Measurements from ENCODE around the gene TSPAN16. TPM values are rescaled to one million over a fixed set of nuclear protein-coding genes. Genes with fewer than 3 reads are reported as not detected.

Gene TSPAN16
- total and polyA plus RNA-seq, 9 donors: not detected

DNA sequence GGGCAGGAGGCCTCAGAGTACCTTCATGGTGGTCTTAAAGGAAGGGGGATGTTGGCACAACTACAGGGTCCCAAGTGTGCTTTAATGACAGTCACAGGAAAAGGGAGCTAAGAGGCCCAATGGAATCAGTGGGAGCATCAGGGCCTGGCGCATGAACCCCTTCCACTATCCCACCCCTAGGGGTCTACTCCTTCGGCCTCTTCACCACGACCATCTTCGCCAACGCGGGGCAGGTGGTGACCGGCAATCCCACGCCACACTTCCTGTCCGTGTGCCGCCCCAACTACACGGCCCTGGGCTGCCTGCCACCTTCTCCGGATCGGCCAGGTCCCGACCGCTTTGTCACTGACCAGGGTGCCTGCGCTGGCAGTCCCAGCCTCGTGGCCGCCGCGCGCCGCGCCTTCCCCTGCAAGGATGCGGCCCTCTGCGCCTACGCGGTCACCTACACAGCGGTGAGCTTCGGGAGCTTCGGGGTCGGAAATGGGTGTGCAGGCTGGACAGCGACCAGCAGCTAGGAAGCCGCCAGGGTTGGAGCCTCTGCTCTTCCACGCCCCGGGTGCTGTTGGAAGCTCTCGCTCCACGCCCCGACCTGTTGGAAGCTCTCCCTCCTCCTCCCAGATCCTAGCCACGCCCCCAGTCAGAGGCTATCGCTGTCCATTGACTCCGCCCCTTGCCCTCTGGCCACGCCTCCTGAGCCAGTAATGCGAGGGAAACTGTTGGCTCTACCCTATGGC lies 65.2 kb downstream of the TSPAN16 start:
- Histone ChIP-seq H3K4me3 (ENCODE audit: low read length) (no peak overlapping the region), H3K36me3 (ENCODE audit: control insufficient read depth, insufficient read depth, low read length) (peaks cover 30% of the 10 kb centered on the region), H3K27me3 (ENCODE audit: control insufficient read depth, insufficient read depth, low read length) (peaks cover 12% of the 10 kb centered on the region), H3K27ac (ENCODE audit: low read length) (no peak overlapping the region), H3K9me3 (replicated peaks; ENCODE audit: control insufficient read depth, low read depth, low read length) (no peaks in the 10 kb centered on the region), H3K4me1 (ENCODE audit: control insufficient read depth, insufficient read depth, low read length) (peaks cover 13% of the 10 kb centered on the region)
- WGBS (ENCODE audit: insufficient coverage): 33% methylated on average over 42 of the region's 43 CpGs
- no peak for DNase-seq

DNA sequence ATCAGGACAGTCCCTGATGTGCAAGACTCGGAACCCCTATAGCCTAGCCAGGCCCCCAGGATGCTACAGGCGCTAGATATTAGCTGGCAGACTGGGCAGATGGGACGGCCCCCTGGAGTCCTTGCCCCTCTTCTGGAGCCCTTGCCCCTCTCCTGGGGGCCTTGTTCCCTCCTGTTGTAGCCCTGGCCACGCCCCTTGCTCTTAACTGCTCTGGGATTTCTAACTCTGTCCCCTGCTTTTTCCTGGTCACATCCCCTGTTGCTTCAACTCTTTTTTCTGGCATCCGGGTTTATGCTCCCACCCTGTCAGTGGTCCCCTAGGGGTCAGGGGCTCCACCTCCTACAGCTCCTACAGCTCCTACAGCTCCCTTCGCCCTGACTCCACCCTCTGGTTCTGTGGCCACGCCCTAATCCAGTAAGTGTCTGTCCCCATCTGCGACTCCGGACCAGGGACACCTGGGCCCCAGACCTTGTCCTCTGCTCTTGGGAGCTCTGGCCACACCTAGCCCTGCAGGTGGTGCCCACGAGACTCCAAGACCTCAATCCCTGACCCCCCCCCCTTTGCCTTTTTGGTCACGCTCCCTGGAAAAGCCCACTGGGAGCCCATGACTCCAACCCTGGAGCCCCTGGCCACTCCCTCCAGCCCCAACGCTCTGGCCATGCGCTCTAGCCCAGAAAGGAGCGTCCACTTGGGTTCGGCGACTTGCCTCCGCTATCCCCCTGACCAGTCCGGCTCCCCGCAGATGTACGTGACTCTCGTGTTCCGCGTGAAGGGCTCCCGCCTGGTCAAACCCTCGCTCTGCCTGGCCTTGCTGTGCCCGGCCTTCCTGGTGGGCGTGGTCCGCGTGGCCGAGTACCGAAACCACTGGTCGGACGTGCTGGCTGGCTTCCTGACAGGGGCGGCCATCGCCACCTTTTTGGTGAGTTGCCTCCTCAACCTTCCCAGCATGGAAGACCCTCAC lies 66.1 kb downstream of the TSPAN16 start:
- WGBS (ENCODE audit: insufficient coverage): 60% methylated on average over 30 of the region's 35 CpGs
- H3K27me3 ChIP-seq (ENCODE audit: control insufficient read depth, insufficient read depth, low read length): peaks cover 12% of the 10 kb centered on the region
- H3K9me3 ChIP-seq (replicated peaks; ENCODE audit: control insufficient read depth, low read depth, low read length): no peaks in the 10 kb centered on the region
- DNase-seq: no peak
- H3K27ac ChIP-seq (ENCODE audit: low read length): no peak overlapping the region
- peaks cover 6% of the 10 kb centered on the region for H3K4me1 ChIP-seq (ENCODE audit: control insufficient read depth, insufficient read depth, low read length)
- H3K4me3 ChIP-seq (ENCODE audit: low read length): no peak overlapping the region
- H3K36me3 ChIP-seq (ENCODE audit: control insufficient read depth, insufficient read depth, low read length): peaks cover 30% of the 10 kb centered on the region

DNA sequence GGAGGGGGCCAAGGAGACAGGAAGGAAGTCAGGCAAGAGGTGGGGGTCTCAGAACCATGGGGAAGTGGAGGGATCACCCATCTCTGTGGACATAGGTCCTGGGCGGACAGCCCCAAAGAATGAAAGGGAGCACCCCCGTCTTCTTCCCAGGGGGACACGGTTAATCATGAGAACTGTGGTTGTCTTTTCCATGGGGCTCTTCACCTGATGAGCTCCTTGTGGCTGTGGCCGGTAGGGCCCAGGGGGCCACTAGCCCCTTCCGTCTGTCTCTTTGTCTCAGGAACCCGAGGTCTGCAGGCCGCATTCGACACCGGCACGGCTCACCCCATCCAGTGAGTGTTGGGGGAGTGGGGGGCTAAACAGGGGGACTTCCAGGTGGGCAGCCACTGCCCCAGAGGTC lies 67.9 kb downstream of the TSPAN16 start:
- Histone ChIP-seq H3K36me3 (ENCODE audit: control insufficient read depth, insufficient read depth, low read length) (peaks cover 30% of the 10 kb centered on the region), H3K4me1 (ENCODE audit: control insufficient read depth, insufficient read depth, low read length) (peaks cover 6% of the 10 kb centered on the region), H3K4me3 (ENCODE audit: low read length) (no peak overlapping the region), H3K27me3 (ENCODE audit: control insufficient read depth, insufficient read depth, low read length) (peaks cover 12% of the 10 kb centered on the region), H3K27ac (ENCODE audit: low read length) (no peak overlapping the region), H3K9me3 (replicated peaks; ENCODE audit: control insufficient read depth, low read depth, low read length) (no peaks in the 10 kb centered on the region)
- no peak for DNase-seq
- WGBS (ENCODE audit: insufficient coverage): 89% methylated on average over 7 of the region's 10 CpGs

DNA sequence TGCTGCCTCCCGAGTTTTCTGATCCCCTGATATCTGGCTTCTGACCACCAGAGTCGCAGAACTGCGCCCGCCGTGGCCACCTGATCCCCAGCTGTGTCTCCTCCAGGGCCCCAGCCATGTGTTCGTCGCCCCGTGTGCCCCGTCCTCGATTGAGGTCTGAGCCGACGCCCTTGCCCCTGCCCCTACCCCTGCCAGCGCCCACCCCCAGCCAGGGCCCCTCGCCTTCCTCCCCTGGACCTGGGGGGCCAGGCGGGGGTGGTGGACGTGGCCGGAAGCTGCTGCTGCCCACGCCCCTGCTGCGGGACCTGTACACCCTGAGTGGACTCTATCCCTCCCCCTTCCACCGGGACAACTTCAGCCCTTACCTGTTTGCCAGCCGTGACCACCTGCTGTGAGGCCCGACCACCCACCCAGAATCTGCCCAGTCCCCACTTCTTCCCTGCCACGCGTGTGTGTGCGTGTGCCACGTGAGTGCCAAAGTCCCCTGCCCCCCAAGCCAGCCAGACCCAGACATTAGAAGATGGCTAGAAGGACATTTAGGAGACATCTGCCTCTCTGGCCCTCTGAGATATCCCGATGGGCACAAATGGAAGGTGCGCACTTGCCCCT lies 68.4 kb downstream of the TSPAN16 start:
- Histone ChIP-seq H3K36me3 (ENCODE audit: control insufficient read depth, insufficient read depth, low read length) (peaks cover 28% of the 10 kb centered on the region), H3K4me1 (ENCODE audit: control insufficient read depth, insufficient read depth, low read length) (peaks cover 6% of the 10 kb centered on the region), H3K27ac (ENCODE audit: low read length) (no peak overlapping the region), H3K27me3 (ENCODE audit: control insufficient read depth, insufficient read depth, low read length) (peaks cover 12% of the 10 kb centered on the region), H3K9me3 (replicated peaks; ENCODE audit: control insufficient read depth, low read depth, low read length) (no peaks in the 10 kb centered on the region), H3K4me3 (ENCODE audit: low read length) (no peak overlapping the region)
- WGBS (ENCODE audit: insufficient coverage): 79% methylated on average over 25 of the region's 28 CpGs
- DNase-seq: no peak

DNA sequence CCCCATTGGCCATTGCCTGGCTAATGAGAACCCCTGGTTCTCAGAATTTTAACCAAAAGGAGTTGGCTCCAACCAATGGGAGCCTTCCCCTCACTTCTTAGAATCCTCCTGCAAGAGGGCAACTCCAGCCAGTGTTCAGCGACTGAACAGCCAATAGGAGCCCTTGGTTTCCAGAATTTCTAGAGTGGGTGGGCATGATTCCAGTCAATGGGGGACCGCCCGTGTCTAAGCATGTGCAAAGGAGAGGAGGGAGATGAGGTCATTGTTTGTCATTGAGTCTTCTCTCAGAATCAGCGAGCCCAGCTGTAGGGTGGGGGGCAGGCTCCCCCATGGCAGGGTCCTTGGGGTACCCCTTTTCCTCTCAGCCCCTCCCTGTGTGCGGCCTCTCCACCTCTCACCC lies 69.0 kb downstream of the TSPAN16 start:
- Histone ChIP-seq H3K9me3 (replicated peaks; ENCODE audit: control insufficient read depth, low read depth, low read length) (no peaks in the 10 kb centered on the region), H3K27me3 (ENCODE audit: control insufficient read depth, insufficient read depth, low read length) (peaks cover 12% of the 10 kb centered on the region), H3K4me1 (ENCODE audit: control insufficient read depth, insufficient read depth, low read length) (peaks cover 6% of the 10 kb centered on the region), H3K36me3 (ENCODE audit: control insufficient read depth, insufficient read depth, low read length) (peaks cover 26% of the 10 kb centered on the region), H3K4me3 (ENCODE audit: low read length) (no peak overlapping the region), H3K27ac (ENCODE audit: low read length) (no peak overlapping the region)
- 30% methylated on average over 2 of the region's 5 CpGs for WGBS (ENCODE audit: insufficient coverage)
- DNase-seq: no peak

Other genes with a start within 250 kb of the TSPAN16 start
- gene LDLR, start 206.7 kb upstream of the TSPAN16 start, total RNA-seq: 13.9 TPM
- 10 to 100 TPM; 16.8 to 34.3 (median 23.9) TPM for gene LDLR, start 206.7 kb upstream of the TSPAN16 start, polyA plus RNA-seq (ENCODE audit: insufficient read depth in 1 of 8, insufficient read length in 8 of 8, low replicate concordance in 1 of 8)
- 18.7 TPM for gene SPC24, start 140.4 kb upstream of the TSPAN16 start, total RNA-seq
- gene SPC24, start 140.4 kb upstream of the TSPAN16 start, polyA plus RNA-seq (ENCODE audit: insufficient read depth in 1 of 8, insufficient read length in 8 of 8, low replicate concordance in 1 of 8): 10 to 100 TPM; 10.8 to 18.7 (median 14.4) TPM
- 71.5 TPM for gene KANK2, start 98.6 kb upstream of the TSPAN16 start, total RNA-seq
- 100 to 1,000 TPM in 7 of 8 donors, 10 to 100 TPM in 1; 88.4 to 150 (median 117) TPM for gene KANK2, start 98.6 kb upstream of the TSPAN16 start, polyA plus RNA-seq (ENCODE audit: insufficient read depth in 1 of 8, insufficient read length in 8 of 8, low replicate concordance in 1 of 8)
- 0.44 TPM for gene ANGPTL8, start 56.5 kb upstream of the TSPAN16 start, total RNA-seq
- under 1 TPM in 6 of 8 donors, not detected in 2; 0.18 to 0.53 (median 0.45) TPM for gene ANGPTL8, start 56.5 kb upstream of the TSPAN16 start, polyA plus RNA-seq (ENCODE audit: insufficient read depth in 1 of 8, insufficient read length in 8 of 8, low replicate concordance in 1 of 8)
- gene DOCK6, start 33.6 kb upstream of the TSPAN16 start, total RNA-seq: 23.7 TPM
- gene DOCK6, start 33.6 kb upstream of the TSPAN16 start, polyA plus RNA-seq (ENCODE audit: insufficient read depth in 1 of 8, insufficient read length in 8 of 8, low replicate concordance in 1 of 8): 10 to 100 TPM; 25.4 to 53.7 (median 41.9) TPM
- gene RAB3D, start 43.5 kb downstream of the TSPAN16 start, total RNA-seq: 4.3 TPM
- 10 to 100 TPM in 1 of 8 donors, 1 to 10 TPM in 7; 4.1 to 10.7 (median 6.6) TPM for gene RAB3D, start 43.5 kb downstream of the TSPAN16 start, polyA plus RNA-seq (ENCODE audit: insufficient read depth in 1 of 8, insufficient read length in 8 of 8, low replicate concordance in 1 of 8)
- 48.2 TPM for gene TMEM205, start 50.1 kb downstream of the TSPAN16 start, total RNA-seq
- 10 to 100 TPM; 40.1 to 53.6 (median 45.5) TPM for gene TMEM205, start 50.1 kb downstream of the TSPAN16 start, polyA plus RNA-seq (ENCODE audit: insufficient read depth in 1 of 8, insufficient read length in 8 of 8, low replicate concordance in 1 of 8)
- gene CCDC159, start 50.4 kb downstream of the TSPAN16 start, total RNA-seq: 5.2 TPM
- 10 to 100 TPM in 2 of 8 donors, 1 to 10 TPM in 6; 5.1 to 13.7 (median 8.3) TPM for gene CCDC159, start 50.4 kb downstream of the TSPAN16 start, polyA plus RNA-seq (ENCODE audit: insufficient read depth in 1 of 8, insufficient read length in 8 of 8, low replicate concordance in 1 of 8)
- gene PLPPR2, start 59.3 kb downstream of the TSPAN16 start, total RNA-seq: 4.8 TPM
- gene PLPPR2, start 59.3 kb downstream of the TSPAN16 start, polyA plus RNA-seq (ENCODE audit: insufficient read depth in 1 of 8, insufficient read length in 8 of 8, low replicate concordance in 1 of 8): 10 to 100 TPM; 11.0 to 16.7 (median 13.1) TPM
- gene SWSAP1, start 78.5 kb downstream of the TSPAN16 start, total RNA-seq: 1.3 TPM
- gene SWSAP1, start 78.5 kb downstream of the TSPAN16 start, polyA plus RNA-seq (ENCODE audit: insufficient read depth in 1 of 8, insufficient read length in 8 of 8, low replicate concordance in 1 of 8): 1 to 10 TPM; 1.4 to 1.9 (median 1.7) TPM
- gene EPOR, start 88.2 kb downstream of the TSPAN16 start, total RNA-seq: 3.0 TPM
- 1 to 10 TPM; 2.4 to 5.3 (median 3.7) TPM for gene EPOR, start 88.2 kb downstream of the TSPAN16 start, polyA plus RNA-seq (ENCODE audit: insufficient read depth in 1 of 8, insufficient read length in 8 of 8, low replicate concordance in 1 of 8)
- gene RGL3, start 123.2 kb downstream of the TSPAN16 start, total RNA-seq: 0.31 TPM
- 1 to 10 TPM in 1 of 8 donors, under 1 TPM in 7; 0.12 to 2.3 (median 0.43) TPM for gene RGL3, start 123.2 kb downstream of the TSPAN16 start, polyA plus RNA-seq (ENCODE audit: insufficient read depth in 1 of 8, insufficient read length in 8 of 8, low replicate concordance in 1 of 8)
- gene ODAD3, start 139.0 kb downstream of the TSPAN16 start, total RNA-seq: 0.22 TPM
- gene ODAD3, start 139.0 kb downstream of the TSPAN16 start, polyA plus RNA-seq (ENCODE audit: insufficient read depth in 1 of 8, insufficient read length in 8 of 8, low replicate concordance in 1 of 8): under 1 TPM; 0.11 to 0.49 (median 0.21) TPM
- gene PRKCSH, start 139.5 kb downstream of the TSPAN16 start, total RNA-seq: 80.5 TPM
- gene PRKCSH, start 139.5 kb downstream of the TSPAN16 start, polyA plus RNA-seq (ENCODE audit: insufficient read depth in 1 of 8, insufficient read length in 8 of 8, low replicate concordance in 1 of 8): 100 to 1,000 TPM; 161 to 260 (median 201) TPM
- 0.09 TPM for gene ELAVL3, start 184.9 kb downstream of the TSPAN16 start, total RNA-seq
- gene ELAVL3, start 184.9 kb downstream of the TSPAN16 start, polyA plus RNA-seq (ENCODE audit: insufficient read depth in 1 of 8, insufficient read length in 8 of 8, low replicate concordance in 1 of 8): under 1 TPM in 6 of 8 donors, not detected in 2; 0.05 to 0.16 (median 0.10) TPM
- gene ZNF653, start 209.7 kb downstream of the TSPAN16 start, total RNA-seq: 3.4 TPM
- 1 to 10 TPM; 4.4 to 8.3 (median 5.9) TPM for gene ZNF653, start 209.7 kb downstream of the TSPAN16 start, polyA plus RNA-seq (ENCODE audit: insufficient read depth in 1 of 8, insufficient read length in 8 of 8, low replicate concordance in 1 of 8)
- 39.6 TPM for gene ECSIT, start 233.0 kb downstream of the TSPAN16 start, total RNA-seq
- gene ECSIT, start 233.0 kb downstream of the TSPAN16 start, polyA plus RNA-seq (ENCODE audit: insufficient read depth in 1 of 8, insufficient read length in 8 of 8, low replicate concordance in 1 of 8): 10 to 100 TPM; 41.6 to 51.4 (median 44.5) TPM
- gene CNN1, start 242.7 kb downstream of the TSPAN16 start, total RNA-seq: 72.4 TPM
- 100 to 1,000 TPM in 2 of 8 donors, 10 to 100 TPM in 6; 40.4 to 144 (median 72.4) TPM for gene CNN1, start 242.7 kb downstream of the TSPAN16 start, polyA plus RNA-seq (ENCODE audit: insufficient read depth in 1 of 8, insufficient read length in 8 of 8, low replicate concordance in 1 of 8)

Data from muscle of leg (tissue), 11 donors.